AG04450 (cell line): ENCODE results near the gene C2orf92. TPM values are rescaled to one million over a fixed set of nuclear protein-coding genes. Genes with fewer than 3 reads are reported as not detected.

Experiments used
- CTCF ChIA-PET: fragments of 300-600, 350-600 bp; formaldehyde crosslinking; extraction: SDS; loops from one replicate; lab custom pipeline; 2022; ENCODE audit warnings: antibody characterized with exemption, inconsistent platforms; lab: Charles Lee
- POLR2A ChIA-PET: fragments of 350-600 bp; formaldehyde crosslinking; extraction: SDS; loops from one replicate; lab custom pipeline; 2021; ENCODE audit warnings: antibody characterized with exemption, inconsistent platforms; lab: Yijun Ruan, JAX
- DNase-seq: peaks from one replicate; pipeline ENCODE4 v3.0.0-alpha.2; 2011; ENCODE audit warnings: low read depth, low spot score
- H3K27ac ChIP-seq: one replicate; pipeline ENCODE4 v1.5.1; 2012; ENCODE audit warnings: low read depth, low read length, control low read depth
- H3K27me3 ChIP-seq: one replicate; pipeline ENCODE4 v1.6.0; 2012; ENCODE audit warnings: low read length; ENCODE audit not compliant: control insufficient read depth, insufficient read depth
- H3K4me3 ChIP-seq: 2 replicates; pipeline ENCODE4 v1.5.1; 2011; ENCODE audit warnings: mild to moderate bottlenecking, low read depth, low read length, control low read depth
- H3K9me3 ChIP-seq: 2 replicates; pipeline ENCODE4 v1.5.1; 2012; ENCODE audit warnings: low read length; ENCODE audit not compliant: control insufficient read depth, insufficient read depth
- CTCF ChIP-seq: IDR thresholded peaks from 2 replicates; pipeline ENCODE4 v1.5.1; 2011; ENCODE audit warnings: low read depth, low read length, control low read depth, inconsistent platforms
- polyA plus RNA-seq: library from polyadenylated mRNA; depleted of rRNA; stranded (reverse); fragments of >200 nt; gene quantifications from 2 replicates; pipeline ENCODE4 v1.2.3, GENCODE V29; 2011

C2orf92 gene
- polyA plus RNA-seq, 1 experiment = 1.5 TPM

- Histone ChIP-seq H3K4me3 (no peak overlapping the region), H3K9me3 (no peaks in the 10 kb centered on the region), H3K27ac (no peak overlapping the region), H3K27me3 (peaks cover 3% of the 10 kb centered on the region)
- ChIA-PET POLR2A (no interaction called here), CTCF (interaction anchor here (2.0 to 3.3 kb wide), 2 partner anchors 111 to 567 kb away, joined by 7 to 12 read pairs; no protein-coding TSS in a partner anchor)
- no peak for DNase-seq
- no peak for TF ChIP-seq CTCF
Observed at GRCh38 chr2:97701851-97702465, 32.4 kb downstream of the C2orf92 start.

- DNase-seq = no peak
- ChIA-PET POLR2A (no interaction called here), CTCF (interaction anchor here (0.5 to 3.3 kb wide), 3 partner anchors 46 to 567 kb away, joined by 5 to 12 read pairs (median 7); no protein-coding TSS in a partner anchor)
- Histone ChIP-seq H3K27ac (no peak overlapping the region), H3K27me3 (peaks cover 3% of the 10 kb centered on the region), H3K9me3 (no peaks in the 10 kb centered on the region), H3K4me3 (no peak overlapping the region)
- no peak for TF ChIP-seq CTCF
Observed at GRCh38 chr2:97702731-97703470, 33.4 kb downstream of the C2orf92 start.

- DNase-seq = no peak
- H3K4me3 ChIP-seq = no peak overlapping the region
Observed at GRCh38 chr2:97703741-97704140, 34.2 kb downstream of the C2orf92 start.

GRCh38 chr2:97704989-97705388, 35.5 kb downstream of the C2orf92 start:
- no peak for DNase-seq
- Histone ChIP-seq H3K27ac (no peak overlapping the region), H3K4me3 (no peak overlapping the region), H3K27me3 (peaks cover 7% of the 10 kb centered on the region), H3K9me3 (no peaks in the 10 kb centered on the region)
- ChIA-PET POLR2A (interaction anchor here (0.6 kb wide), 1 partner anchor 71 kb away, joined by 4 read pairs; no protein-coding TSS in a partner anchor), CTCF (no interaction called here)
- TF ChIP-seq CTCF = no peak

More at GRCh38 chr2:97703741-97704140, 34.2 kb downstream of the C2orf92 start:
- peaks cover 7% of the 10 kb centered on the region for H3K27me3 ChIP-seq
- TF ChIP-seq CTCF = no peak
- POLR2A ChIA-PET = no interaction called here
- no peaks in the 10 kb centered on the region for H3K9me3 ChIP-seq
- no peak overlapping the region for H3K27ac ChIP-seq
- CTCF ChIA-PET = interaction anchor here (3.3 kb wide), 1 partner anchor 113 kb away, joined by 12 read pairs; no protein-coding TSS in a partner anchor

GRCh38 chr2:97706112-97706511, 36.6 kb downstream of the C2orf92 start:
- no peaks in the 10 kb centered on the region for H3K9me3 ChIP-seq
- CTCF ChIA-PET = no interaction called here
- TF ChIP-seq CTCF = no peak
- no peak overlapping the region for H3K27ac ChIP-seq
- no peak overlapping the region for H3K4me3 ChIP-seq
- POLR2A ChIA-PET = no interaction called here
- DNase-seq = no peak
- H3K27me3 ChIP-seq = peaks cover 7% of the 10 kb centered on the region
